Measurements from ENCODE around the gene INTS15.

INTS15 gene

DNA sequence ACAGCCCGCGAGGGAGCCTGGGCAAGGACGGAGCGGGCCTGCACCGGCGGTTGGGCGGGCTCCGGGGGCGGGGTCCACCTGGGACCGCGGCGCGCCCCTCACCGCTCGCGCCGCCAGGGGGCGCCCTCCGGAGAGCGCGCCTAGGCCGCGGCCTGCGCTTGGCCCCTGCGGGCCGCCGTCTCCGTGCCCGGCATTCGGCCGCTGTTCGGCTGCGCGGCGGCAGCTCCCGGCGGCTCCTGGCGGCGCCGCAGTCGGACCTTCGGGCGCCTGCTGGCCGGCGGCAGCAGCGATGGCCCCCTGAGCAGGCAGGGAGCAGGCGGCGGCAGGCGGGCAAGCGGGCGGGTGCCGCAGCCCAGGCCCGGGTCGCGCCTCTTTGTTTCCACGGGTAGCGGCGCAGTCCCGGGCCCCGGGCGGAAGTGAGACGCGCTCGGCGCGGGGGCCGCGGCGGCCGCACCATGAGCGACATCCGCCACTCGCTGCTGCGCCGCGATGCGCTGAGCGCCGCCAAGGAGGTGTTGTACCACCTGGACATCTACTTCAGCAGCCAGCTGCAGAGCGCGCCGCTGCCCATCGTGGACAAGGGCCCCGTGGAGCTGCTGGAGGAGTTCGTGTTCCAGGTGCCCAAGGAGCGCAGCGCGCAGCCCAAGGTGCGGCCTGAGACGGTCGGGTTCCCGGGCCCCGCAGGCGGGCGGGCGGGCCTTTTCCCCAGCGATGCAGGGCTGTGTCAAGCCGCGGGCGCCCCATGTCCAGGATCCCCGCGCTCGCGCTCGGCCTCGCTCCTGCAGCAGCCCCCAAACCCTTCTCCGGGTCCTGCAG lies at the start of gene INTS15:
Gene INTS15 (plus strand): TSS at position 193 of the 816 bp plus-strand sequence. CDS start 263 bp downstream, at position 456.
- H3K27ac ChIP-seq = peak within 1 kb of the TSS; percentile 86
- TF ChIP-seq, protein P1, sequence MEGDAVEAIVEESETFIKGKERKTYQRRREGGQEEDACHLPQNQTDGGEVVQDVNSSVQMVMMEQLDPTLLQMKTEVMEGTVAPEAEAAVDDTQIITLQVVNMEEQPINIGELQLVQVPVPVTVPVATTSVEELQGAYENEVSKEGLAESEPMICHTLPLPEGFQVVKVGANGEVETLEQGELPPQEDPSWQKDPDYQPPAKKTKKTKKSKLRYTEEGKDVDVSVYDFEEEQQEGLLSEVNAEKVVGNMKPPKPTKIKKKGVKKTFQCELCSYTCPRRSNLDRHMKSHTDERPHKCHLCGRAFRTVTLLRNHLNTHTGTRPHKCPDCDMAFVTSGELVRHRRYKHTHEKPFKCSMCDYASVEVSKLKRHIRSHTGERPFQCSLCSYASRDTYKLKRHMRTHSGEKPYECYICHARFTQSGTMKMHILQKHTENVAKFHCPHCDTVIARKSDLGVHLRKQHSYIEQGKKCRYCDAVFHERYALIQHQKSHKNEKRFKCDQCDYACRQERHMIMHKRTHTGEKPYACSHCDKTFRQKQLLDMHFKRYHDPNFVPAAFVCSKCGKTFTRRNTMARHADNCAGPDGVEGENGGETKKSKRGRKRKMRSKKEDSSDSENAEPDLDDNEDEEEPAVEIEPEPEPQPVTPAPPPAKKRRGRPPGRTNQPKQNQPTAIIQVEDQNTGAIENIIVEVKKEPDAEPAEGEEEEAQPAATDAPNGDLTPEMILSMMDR (conservative IDR thresholded peaks at IDR 0.05) = peak; percentile 95

- TF ChIP-seq, protein P1 (conservative IDR thresholded peaks at IDR 0.05) = no peak
- H3K27ac ChIP-seq = no peak overlapping the region
These were observed 47.5 kb upstream of the INTS15 start for GRCh38 chr7:6542368-6542767.

GRCh38 chr7:6545398-6546126 lies 44.3 kb upstream of the INTS15 start:
- TF ChIP-seq, protein P1 (conservative IDR thresholded peaks at IDR 0.05) = no peak
- no peak overlapping the region for H3K27ac ChIP-seq

DNA sequence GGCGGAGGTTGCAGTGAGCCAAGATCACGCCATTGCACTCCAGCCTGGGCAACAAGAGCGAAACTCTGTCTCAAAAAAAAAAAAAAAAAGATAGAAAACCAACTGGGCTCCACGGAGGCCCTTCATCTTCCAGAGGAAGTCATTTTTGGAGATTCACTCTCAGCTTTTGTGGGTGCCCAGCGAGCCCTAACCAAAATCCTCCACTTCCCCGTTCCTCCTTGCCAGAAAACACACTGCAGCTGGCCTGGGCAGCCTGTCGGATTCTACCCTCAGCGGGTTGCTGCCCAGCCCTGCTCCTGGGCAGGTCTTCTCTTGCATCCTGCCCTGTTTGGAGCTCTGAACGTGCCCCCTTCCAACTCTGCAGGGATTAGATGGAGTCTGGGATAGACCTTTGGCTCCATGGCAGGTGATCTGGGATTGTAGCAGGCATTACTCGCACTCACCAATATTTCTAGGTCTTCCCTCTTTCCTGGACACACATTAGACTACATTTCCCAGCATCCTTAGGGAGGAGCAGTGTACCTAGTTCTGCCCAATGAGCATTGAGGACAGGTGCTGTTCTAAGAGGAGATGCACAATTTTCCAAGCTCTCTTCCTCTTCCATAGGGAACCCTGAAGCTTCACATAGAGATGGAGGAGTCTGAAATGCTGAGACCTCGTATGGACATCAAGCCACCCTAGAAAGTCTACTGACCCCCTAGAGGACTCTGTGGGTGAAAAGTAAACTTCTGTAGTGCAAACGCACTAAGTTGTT lies 43.1 kb upstream of the INTS15 start:
- H3K27ac ChIP-seq = no peak overlapping the region
- TF ChIP-seq, protein P1 (conservative IDR thresholded peaks at IDR 0.05) = no peak

DNA sequence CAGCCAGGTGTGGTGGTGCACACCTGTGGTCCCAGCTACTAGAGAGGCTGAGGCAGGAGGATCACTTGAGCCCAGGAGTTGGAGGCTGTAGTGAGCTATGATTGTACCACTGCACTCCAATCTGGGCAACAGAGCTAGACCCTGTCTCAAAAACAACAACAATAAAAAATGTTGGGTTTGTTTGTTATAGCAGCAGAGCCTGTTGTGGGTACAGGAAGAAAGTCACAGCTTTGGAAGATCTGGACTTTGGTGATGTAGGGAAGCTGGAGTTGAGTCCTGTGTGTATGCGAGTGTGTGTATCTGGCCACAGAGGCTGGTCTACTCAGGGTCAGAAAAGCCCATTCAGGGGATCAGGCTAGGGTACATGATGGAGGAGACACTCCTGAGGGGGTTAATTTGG lies 42.4 kb upstream of the INTS15 start:
- H3K27ac ChIP-seq = no peak overlapping the region
- TF ChIP-seq, protein P1 (conservative IDR thresholded peaks at IDR 0.05) = no peak

DNA sequence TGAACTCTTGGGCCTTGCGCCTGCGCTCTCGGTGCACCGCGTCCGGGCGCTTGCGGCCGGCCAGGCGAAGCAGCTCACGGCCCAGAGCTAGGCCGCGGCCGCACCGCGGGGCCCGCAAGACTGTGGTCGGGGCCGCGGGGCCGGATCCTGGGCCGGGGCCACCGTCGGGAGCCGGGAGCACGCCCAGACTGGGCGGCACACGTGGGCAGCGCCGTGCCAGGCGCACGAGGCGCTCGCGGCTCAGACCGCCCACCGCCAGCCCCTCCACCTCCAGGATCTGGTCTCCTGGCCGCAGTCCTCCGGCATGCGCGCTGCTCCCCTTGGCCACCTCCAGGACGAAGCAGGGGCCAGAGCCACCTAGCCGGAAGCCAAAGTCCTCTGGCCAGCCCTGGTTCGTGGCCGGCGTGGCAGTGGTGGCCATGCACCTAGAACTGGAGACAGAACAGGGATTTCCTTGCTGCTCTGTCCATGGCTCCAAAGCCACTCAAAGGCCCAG lies 38.8 kb upstream of the INTS15 start, which contains the start of gene GRID2IP:
Gene GRID2IP (minus strand): TSS at position 446 of the 496 bp plus-strand sequence. CDS start 25 bp downstream, at position 421.
- no peak within 1 kb of the TSS for H3K27ac ChIP-seq
- TF ChIP-seq, protein P1 (conservative IDR thresholded peaks at IDR 0.05) = no peak
